K562 (cell line): ENCODE results near the gene UCP3. TPM values are rescaled to one million over a fixed set of nuclear protein-coding genes. Genes with fewer than 3 reads are reported as not detected.

Source experiments
- ATF1 ChIP-seq, 2 experiments: fragments of 450-650 bp in 1 of 2; IDR thresholded peaks; 2 replicates each; pipeline ENCODE4 v1.6.1; 2016; ENCODE audit warnings: missing compliant biosample characterization in 1 of 2, missing genetic modification characterization in 1 of 2
- CC2D1A ChIP-seq: fragments of 450-650 bp; IDR thresholded peaks from 2 replicates; pipeline ENCODE4 v1.6.1; 2017; ENCODE audit warnings: mild to moderate bottlenecking
- KDM4B ChIP-seq, 2 experiments: fragments of 450-650 bp in 1 of 2; sonication (generic) in 1 of 2; IDR thresholded peaks; 2 replicates each; pipeline ENCODE4 v1.6.1; 2016 to 2017; ENCODE audit warnings: borderline replicate concordance in 2 of 2, antibody characterized with exemption in 1 of 2, low read depth in 1 of 2, mild to moderate bottlenecking in 1 of 2
- NFRKB ChIP-seq: fragments of 450-650 bp; IDR thresholded peaks from 2 replicates; pipeline ENCODE4 v1.6.1; 2016; ENCODE audit warnings: low read depth
- NUFIP1 ChIP-seq: fragments of 450-650 bp; IDR thresholded peaks from 2 replicates; pipeline ENCODE4 v1.6.1; 2018; ENCODE audit not compliant: partially characterized antibody
- TAF1 ChIP-seq: IDR thresholded peaks from 2 replicates; pipeline ENCODE4 v1.6.1; 2011; ENCODE audit warnings: mild to moderate bottlenecking, low read length, moderate library complexity; ENCODE audit not compliant: insufficient read depth, control insufficient read depth, severe bottlenecking; ENCODE audit errors: extremely low read depth
- TEAD4 ChIP-seq, 2 experiments: sonication (generic) in 1 of 2; formaldehyde crosslinking in 1 of 2; IDR thresholded peaks; 2 replicates each; pipeline versions ENCODE4 v1.6.1 to v1.8.0; 2012 to 2022; ENCODE audit warnings: borderline replicate concordance in 1 of 2, inconsistent platforms in 1 of 2, low read length in 1 of 2, mild to moderate bottlenecking in 1 of 2, missing genetic modification reagents in 1 of 2
- ZNF311 ChIP-seq: fragments of 250-450 bp; sonication (Bioruptor Pico); IDR thresholded peaks from 2 replicates; pipeline ENCODE4 v1.4.0; 2020; ENCODE audit warnings: mild to moderate bottlenecking, moderate library complexity
- ZNF512 ChIP-seq: IDR thresholded peaks from 2 replicates; pipeline ENCODE4 v1.6.1; 2016; ENCODE audit warnings: missing genetic modification characterization, missing compliant biosample characterization
- polyA plus RNA-seq, 8 experiments: library from polyadenylated mRNA; depleted of rRNA in 4 of 8; stranded (reverse) in 5 of 8; unstranded in 3 of 8; fragments of >200 nt; fragmentation: Nextera tagmentation in 2 of 8; fragmentation: Illumina TruSeq in 1 of 8; extraction: Ambion mirVana in 2 of 8; extraction: Trizol in 1 of 8; gene quantifications; 2 replicates each; pipeline versions ENCODE4 v1.2.1 to v1.2.3, GENCODE V29; 2011 to 2014; ENCODE audit warnings: inconsistent platforms in 1 of 8, missing spikeins in 1 of 8
- total RNA-seq, 7 experiments: library from RNA; depleted of rRNA in 6 of 7; stranded (reverse); fragments of >200 nt in 6 of 7; fragmentation: Illumina TruSeq in 2 of 7; extraction: Trizol in 2 of 7; gene quantifications; 2 replicates each; pipeline versions ENCODE4 v1.2.1 to v1.2.3, GENCODE V29; 2011 to 2021; ENCODE audit warnings: low replicate concordance in 1 of 7

The UCP3 gene
- total and polyA plus RNA-seq, 9 of the 15 experiments (the other 6 are each of a cell fraction or from before 2014, with no cell fraction given), result 0.05 to 0.65 (median 0.25) TPM; not detected in 2

GRCh38 chr11:74017631-74018030 is 8.7 kb upstream of the UCP3 start (continued):
- TF ChIP-seq ATF1 (CRISPR knock-in tag; IDR thresholded peaks at IDR 0.05) (no peak), ATF1 (tag; IDR thresholded peaks at IDR 0.05) (no peak), CC2D1A (no peak), NUFIP1 (no peak), KDM4B (IDR thresholded peaks at IDR 0.05; ENCODE audit: borderline replicate concordance in 2 of 2, low read depth in 1 of 2) (no peak), NFRKB (no peak), TAF1 (no peak), TEAD4 (IDR thresholded peaks at IDR 0.05; ENCODE audit: low read length) (no peak), TEAD4 (CRISPR knock-in tag; IDR thresholded peaks at IDR 0.05; ENCODE audit: borderline replicate concordance) (no peak), ZNF512 (tag) (no peak), ZNF311 (CRISPR knock-in tag) (no peak)
